ENCODE measurements around the gene SLC37A4. TPM values are rescaled to one million over a fixed set of nuclear protein-coding genes. Genes with fewer than 3 reads are reported as not detected.

The SLC37A4 gene
- total RNA-seq, 4 donors from 2014 or later, result 29.7 to 72.9 (median 56.4) TPM

DNA sequence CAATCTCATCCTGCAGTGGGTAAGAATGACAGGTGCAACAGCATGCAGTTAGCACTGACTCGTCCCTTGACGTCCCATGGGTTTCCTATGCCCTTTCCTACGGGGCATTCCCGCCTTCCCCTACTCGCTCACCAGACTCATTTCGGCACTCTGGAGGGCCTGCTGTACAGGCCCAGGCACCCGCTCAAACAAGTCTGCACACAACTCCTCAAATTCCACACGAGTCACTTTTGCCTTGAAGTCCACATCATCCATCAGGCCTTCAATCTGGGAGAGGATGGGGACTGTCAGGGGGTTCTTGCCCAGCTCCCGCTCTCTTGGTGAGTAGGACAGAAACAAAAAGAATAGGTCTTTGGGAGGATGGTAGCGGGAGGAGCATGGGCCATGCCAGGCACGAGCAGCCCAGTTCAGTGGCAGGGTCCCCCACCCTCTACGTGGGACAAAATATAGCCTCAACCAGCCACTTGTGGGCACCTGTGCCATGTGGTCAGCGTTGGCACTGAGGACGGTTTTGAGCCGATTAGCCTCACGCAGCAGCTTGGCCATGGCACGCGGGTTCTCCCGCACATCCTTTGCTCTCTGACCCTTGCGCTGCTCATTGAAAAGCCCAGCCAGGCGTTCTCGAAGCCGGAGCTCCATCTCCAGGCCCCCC, 21.6 kb upstream of the SLC37A4 start:
- DNase-seq (no peak), ATAC-seq (no peak)
- intact Hi-C loops (cut with DNase I; ENCODE audit: low total_unique reads), result no loop called here
- no peak overlapping the region for H3K27ac ChIP-seq
- peaks cover 0 to 77% of the 10 kb centered on the region in 2 donors for H3K36me3 ChIP-seq
- H3K4me1 ChIP-seq, result peaks cover 7% of the 10 kb centered on the region in 2 donors
- no peaks in the 10 kb centered on the region for H3K27me3 ChIP-seq
- TF ChIP-seq, protein P1, sequence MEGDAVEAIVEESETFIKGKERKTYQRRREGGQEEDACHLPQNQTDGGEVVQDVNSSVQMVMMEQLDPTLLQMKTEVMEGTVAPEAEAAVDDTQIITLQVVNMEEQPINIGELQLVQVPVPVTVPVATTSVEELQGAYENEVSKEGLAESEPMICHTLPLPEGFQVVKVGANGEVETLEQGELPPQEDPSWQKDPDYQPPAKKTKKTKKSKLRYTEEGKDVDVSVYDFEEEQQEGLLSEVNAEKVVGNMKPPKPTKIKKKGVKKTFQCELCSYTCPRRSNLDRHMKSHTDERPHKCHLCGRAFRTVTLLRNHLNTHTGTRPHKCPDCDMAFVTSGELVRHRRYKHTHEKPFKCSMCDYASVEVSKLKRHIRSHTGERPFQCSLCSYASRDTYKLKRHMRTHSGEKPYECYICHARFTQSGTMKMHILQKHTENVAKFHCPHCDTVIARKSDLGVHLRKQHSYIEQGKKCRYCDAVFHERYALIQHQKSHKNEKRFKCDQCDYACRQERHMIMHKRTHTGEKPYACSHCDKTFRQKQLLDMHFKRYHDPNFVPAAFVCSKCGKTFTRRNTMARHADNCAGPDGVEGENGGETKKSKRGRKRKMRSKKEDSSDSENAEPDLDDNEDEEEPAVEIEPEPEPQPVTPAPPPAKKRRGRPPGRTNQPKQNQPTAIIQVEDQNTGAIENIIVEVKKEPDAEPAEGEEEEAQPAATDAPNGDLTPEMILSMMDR (IDR thresholded peaks at IDR 0.05 in 4 of 5, conservative IDR thresholded peaks at IDR 0.05 in 1 of 5), result no peak
- no peak for TF ChIP-seq POLR2A (IDR thresholded peaks at IDR 0.05)
- H3K9me3 ChIP-seq, result no peaks in the 10 kb centered on the region
- H3K4me3 ChIP-seq, result no peak overlapping the region
- in situ Hi-C loops (cut with MboI; ENCODE audit: low sequenced_read_pairs in 4 of 4), result no loop called here

DNA sequence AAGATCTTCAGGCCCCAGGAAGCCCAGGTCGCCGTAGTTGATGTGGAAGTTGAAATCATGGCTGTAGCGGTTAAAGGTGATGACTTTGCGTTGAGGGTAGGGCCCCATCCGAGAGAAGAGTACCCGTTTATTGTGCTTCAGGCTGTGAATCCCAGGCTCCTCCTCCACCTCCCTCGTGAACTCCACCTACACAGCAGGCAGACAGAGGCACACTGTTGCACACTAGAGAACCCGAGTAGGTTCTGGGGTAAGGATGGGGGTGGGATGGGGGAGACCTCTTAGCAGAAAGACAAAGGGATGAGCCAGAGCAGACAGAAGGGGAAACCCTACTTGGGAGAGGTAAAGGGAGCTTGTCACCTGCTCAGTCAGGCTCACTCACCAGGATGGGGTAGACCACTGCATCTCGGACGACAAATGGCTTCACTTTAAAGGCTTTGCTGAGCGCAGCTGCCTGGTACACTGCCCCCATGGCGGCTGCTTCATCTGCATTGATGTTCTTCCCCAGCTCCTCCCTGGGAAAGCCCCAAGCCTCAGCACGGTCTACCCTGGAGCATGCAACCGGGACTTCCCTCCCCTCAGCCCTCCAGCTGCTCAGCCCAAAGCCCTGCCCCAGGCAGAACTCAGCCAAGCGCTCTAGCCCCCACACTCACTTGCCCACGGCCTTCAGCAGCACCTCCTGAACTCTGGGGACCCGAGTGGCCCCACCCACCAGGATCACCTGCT, 20.9 kb upstream of the SLC37A4 start:
- no peaks in the 10 kb centered on the region for H3K9me3 ChIP-seq
- DNase-seq (no peak), ATAC-seq (no peak)

DNA sequence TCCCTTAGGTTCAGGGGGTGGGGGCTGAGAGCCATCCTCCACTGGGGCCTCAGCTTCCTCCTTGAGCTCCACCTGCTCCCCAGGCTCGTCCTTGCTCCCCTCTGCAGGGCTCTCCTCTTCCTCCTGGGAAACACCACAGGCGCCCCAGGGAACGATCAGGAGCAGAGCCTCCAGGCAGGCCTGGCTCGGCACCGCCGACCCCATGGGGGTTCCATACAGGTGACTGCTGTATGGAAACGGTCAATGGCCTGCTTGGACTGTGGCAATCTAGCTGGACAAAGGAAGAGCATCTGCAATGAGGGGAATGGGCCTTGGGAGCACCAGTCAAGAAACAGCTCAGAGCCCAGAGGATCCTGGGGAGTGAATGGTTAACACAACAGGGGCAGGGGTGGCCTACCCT, 18.4 kb upstream of the SLC37A4 start:
- intact Hi-C loops (cut with DNase I; ENCODE audit: low total_unique reads), result no loop called here
- H3K36me3 ChIP-seq, result peaks cover 0 to 87% of the 10 kb centered on the region in 2 donors

More for the DNA sequence above, 20.9 kb upstream of the SLC37A4 start:
- Histone ChIP-seq H3K4me1 (peaks cover 7% of the 10 kb centered on the region in 2 donors), H3K4me3 (no peak overlapping the region), H3K36me3 (peaks cover 0 to 84% of the 10 kb centered on the region in 2 donors), H3K27me3 (no peaks in the 10 kb centered on the region), H3K27ac (no peak overlapping the region)
- no peak for TF ChIP-seq POLR2A (IDR thresholded peaks at IDR 0.05)
- TF ChIP-seq, protein P1 (IDR thresholded peaks at IDR 0.05 in 4 of 5, conservative IDR thresholded peaks at IDR 0.05 in 1 of 5), result no peak
- in situ Hi-C loops (cut with MboI; ENCODE audit: low sequenced_read_pairs in 4 of 4) (no loop called here), intact Hi-C loops (cut with DNase I; ENCODE audit: low total_unique reads) (no loop called here)

DNA sequence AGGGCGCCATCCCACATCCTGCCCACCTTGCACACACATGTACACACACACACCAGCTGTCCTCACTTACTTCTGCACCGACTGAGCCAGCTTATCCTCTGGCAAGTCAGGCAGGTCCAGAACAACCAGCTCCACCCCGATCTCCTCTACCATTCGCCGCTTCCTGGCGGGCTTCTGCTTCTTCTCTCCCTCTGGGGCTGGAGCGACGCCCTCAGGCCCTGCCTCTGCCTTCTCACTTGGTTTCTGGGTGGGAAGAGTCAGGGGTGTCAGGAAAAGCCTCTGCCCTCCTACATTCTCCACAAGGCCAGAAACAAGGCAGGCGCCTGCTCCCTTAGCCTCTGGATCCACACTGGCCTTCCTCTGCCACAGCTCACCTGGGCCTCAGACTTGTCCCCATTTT, 18.0 kb upstream of the SLC37A4 start:
- Histone ChIP-seq H3K27me3 (no peaks in the 10 kb centered on the region), H3K4me1 (no peaks in the 10 kb centered on the region), H3K27ac (no peak overlapping the region), H3K36me3 (peaks cover 0 to 83% of the 10 kb centered on the region in 2 donors), H3K4me3 (no peak overlapping the region), H3K9me3 (no peaks in the 10 kb centered on the region)
- ATAC-seq (no peak), DNase-seq (no peak)
- no peak for TF ChIP-seq POLR2A (IDR thresholded peaks at IDR 0.05)
- TF ChIP-seq, protein P1 (IDR thresholded peaks at IDR 0.05 in 4 of 5, conservative IDR thresholded peaks at IDR 0.05 in 1 of 5), result no peak
- in situ Hi-C loops (cut with MboI; ENCODE audit: low sequenced_read_pairs in 4 of 4) (no loop called here), intact Hi-C loops (cut with DNase I; ENCODE audit: low total_unique reads) (no loop called here)

More for the DNA sequence above, 18.4 kb upstream of the SLC37A4 start:
- no peaks in the 10 kb centered on the region for H3K4me1 ChIP-seq
- in situ Hi-C loops (cut with MboI; ENCODE audit: low sequenced_read_pairs in 4 of 4), result no loop called here
- TF ChIP-seq, protein P1 (IDR thresholded peaks at IDR 0.05 in 4 of 5, conservative IDR thresholded peaks at IDR 0.05 in 1 of 5), result no peak
- no peak for TF ChIP-seq POLR2A (IDR thresholded peaks at IDR 0.05)
- no peak overlapping the region for H3K27ac ChIP-seq
- ATAC-seq (no peak), DNase-seq (no peak)
- no peak overlapping the region for H3K4me3 ChIP-seq
- H3K9me3 ChIP-seq, result no peaks in the 10 kb centered on the region
- H3K27me3 ChIP-seq, result no peaks in the 10 kb centered on the region

All from gastrocnemius medialis (tissue), 4 donors.